ENCODE results near the gene NPSR1.

DNA sequence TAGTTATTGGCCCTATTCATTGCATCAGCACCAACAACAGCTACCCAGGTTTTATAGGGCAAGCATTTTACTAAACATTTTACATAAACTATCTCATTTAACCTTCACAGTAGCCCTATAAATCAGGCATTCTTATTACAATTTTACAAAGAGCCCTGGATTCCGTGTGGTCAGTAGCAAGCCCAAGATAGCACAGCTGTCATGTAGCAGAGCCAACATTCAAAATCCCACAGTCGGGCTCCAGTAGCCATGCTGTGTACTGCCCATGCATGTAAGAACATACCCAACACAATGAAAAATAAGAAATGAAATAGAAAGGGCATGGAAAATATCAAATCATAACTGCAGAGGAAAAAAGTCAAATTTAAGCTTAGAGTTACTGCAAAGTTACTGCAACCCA lies 102.3 kb downstream of the NPSR1 start:
- no peak for TF ChIP-seq CTCF (IDR thresholded peaks at IDR 0.05; ENCODE audit: insufficient read depth, low read depth, low read length)
- no peak for TF ChIP-seq EZH2 (IDR thresholded peaks at IDR 0.05; ENCODE audit: insufficient read depth, low read length)

Data from astrocyte (in vitro differentiated cells and primary cell).